DMS 273 (cell line): Measurements from ENCODE around the gene PRR35.

Source experiments
- DNase-seq: peaks from one replicate; lab custom pipeline; 2025; ENCODE audit not compliant: unreplicated experiment; lab: John Stamatoyannopoulos, UW

The PRR35 gene

GRCh38 chr16:578232-578869, 18.2 kb downstream of the PRR35 start:
- no peak for DNase-seq

GRCh38 chr16:578870-579405, 18.7 kb downstream of the PRR35 start:
- DNase-seq = peak; percentile 79

- DNase-seq = no peak
Observed at GRCh38 chr16:580141-580945, 20.1 kb downstream of the PRR35 start.

GRCh38 chr16:580946-581498, 20.8 kb downstream of the PRR35 start:
- DNase-seq = no peak

- no peak for DNase-seq
Observed at GRCh38 chr16:582218-582613, 22.0 kb downstream of the PRR35 start.

- DNase-seq = peak; percentile 75
Observed at GRCh38 chr16:582614-583331, 22.6 kb downstream of the PRR35 start.

- DNase-seq = peak; percentile 79
Observed at GRCh38 chr16:583470-583814, 23.2 kb downstream of the PRR35 start.

- peak; percentile 81 for DNase-seq
Observed at GRCh38 chr16:583815-584591, 23.8 kb downstream of the PRR35 start.

GRCh38 chr16:585351-585750, 25.2 kb downstream of the PRR35 start:
- DNase-seq = peak; percentile 40

GRCh38 chr16:586047-586644, 26.0 kb downstream of the PRR35 start:
- DNase-seq = peak; percentile 59

GRCh38 chr16:586645-587590, 26.7 kb downstream of the PRR35 start:
- no peak for DNase-seq

- peak; percentile 81 for DNase-seq
Observed at GRCh38 chr16:588639-588888, 28.4 kb downstream of the PRR35 start.

GRCh38 chr16:588889-589657, 28.9 kb downstream of the PRR35 start:
- peak; percentile 98 for DNase-seq

GRCh38 chr16:589658-590187, 29.5 kb downstream of the PRR35 start, which contains the start of gene RAB40C:
RAB40C (plus strand) TSS chr16:590066; CDS start chr16:590292, 226 bp downstream.
- peak; percentile 99 for DNase-seq

GRCh38 chr16:590188-590814, 30.1 kb downstream of the PRR35 start:
- peak; percentile 74 for DNase-seq

- DNase-seq = no peak
Observed at GRCh38 chr16:590815-591200, 30.6 kb downstream of the PRR35 start.

GRCh38 chr16:591231-591630, 31.0 kb downstream of the PRR35 start:
- DNase-seq = no peak
